ENCODE measurements around the gene MYL10.

DNA sequence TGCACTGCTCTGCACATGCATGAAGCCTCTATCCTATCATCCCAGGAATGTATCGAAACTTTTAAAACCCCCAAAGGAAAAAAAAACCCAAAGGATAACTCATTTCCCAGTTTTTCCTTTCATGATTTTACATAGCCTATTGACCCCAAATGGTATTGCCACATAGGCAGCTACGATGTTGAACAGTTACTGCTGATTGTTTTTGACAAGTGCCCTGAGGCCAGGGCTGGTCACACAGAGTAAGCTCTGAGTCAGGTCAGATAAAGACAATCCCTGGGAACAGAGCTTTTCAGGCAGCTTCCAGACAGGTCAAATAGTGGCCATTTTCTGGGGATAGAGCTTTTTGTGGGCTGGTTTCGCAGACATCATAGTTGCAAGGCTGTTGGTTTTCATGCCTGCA, 52.1 kb downstream of the MYL10 start:
- TF ChIP-seq YY1 (IDR thresholded peaks at IDR 0.05; ENCODE audit: low read depth) (no peak), JUND (IDR thresholded peaks at IDR 0.05) (no peak), FOXM1 (IDR thresholded peaks at IDR 0.05; ENCODE audit: low read depth) (no peak), NRF1 (IDR thresholded peaks at IDR 0.05; ENCODE audit: low read depth, low read length) (no peak), EP300 (IDR thresholded peaks at IDR 0.05; ENCODE audit: borderline replicate concordance in 1 of 2, low read depth in 1 of 2, low read length in 1 of 2) (no peak), POLR2AphosphoS5 (IDR thresholded peaks at IDR 0.05; ENCODE audit: low read depth, low read length) (no peak), SMC3 (IDR thresholded peaks at IDR 0.05; ENCODE audit: low read depth, low read length) (no peak), RAD21 (IDR thresholded peaks at IDR 0.05; ENCODE audit: low read length) (no peak)
- TF ChIP-seq, protein P1, sequence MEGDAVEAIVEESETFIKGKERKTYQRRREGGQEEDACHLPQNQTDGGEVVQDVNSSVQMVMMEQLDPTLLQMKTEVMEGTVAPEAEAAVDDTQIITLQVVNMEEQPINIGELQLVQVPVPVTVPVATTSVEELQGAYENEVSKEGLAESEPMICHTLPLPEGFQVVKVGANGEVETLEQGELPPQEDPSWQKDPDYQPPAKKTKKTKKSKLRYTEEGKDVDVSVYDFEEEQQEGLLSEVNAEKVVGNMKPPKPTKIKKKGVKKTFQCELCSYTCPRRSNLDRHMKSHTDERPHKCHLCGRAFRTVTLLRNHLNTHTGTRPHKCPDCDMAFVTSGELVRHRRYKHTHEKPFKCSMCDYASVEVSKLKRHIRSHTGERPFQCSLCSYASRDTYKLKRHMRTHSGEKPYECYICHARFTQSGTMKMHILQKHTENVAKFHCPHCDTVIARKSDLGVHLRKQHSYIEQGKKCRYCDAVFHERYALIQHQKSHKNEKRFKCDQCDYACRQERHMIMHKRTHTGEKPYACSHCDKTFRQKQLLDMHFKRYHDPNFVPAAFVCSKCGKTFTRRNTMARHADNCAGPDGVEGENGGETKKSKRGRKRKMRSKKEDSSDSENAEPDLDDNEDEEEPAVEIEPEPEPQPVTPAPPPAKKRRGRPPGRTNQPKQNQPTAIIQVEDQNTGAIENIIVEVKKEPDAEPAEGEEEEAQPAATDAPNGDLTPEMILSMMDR (IDR thresholded peaks at IDR 0.05) = no peak
- TF ChIP-seq, protein P2, sequence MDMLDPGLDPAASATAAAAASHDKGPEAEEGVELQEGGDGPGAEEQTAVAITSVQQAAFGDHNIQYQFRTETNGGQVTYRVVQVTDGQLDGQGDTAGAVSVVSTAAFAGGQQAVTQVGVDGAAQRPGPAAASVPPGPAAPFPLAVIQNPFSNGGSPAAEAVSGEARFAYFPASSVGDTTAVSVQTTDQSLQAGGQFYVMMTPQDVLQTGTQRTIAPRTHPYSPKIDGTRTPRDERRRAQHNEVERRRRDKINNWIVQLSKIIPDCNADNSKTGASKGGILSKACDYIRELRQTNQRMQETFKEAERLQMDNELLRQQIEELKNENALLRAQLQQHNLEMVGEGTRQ (IDR thresholded peaks at IDR 0.05; ENCODE audit: borderline replicate concordance, low read depth, low read length) = no peak
- TF ChIP-seq, protein P3, sequence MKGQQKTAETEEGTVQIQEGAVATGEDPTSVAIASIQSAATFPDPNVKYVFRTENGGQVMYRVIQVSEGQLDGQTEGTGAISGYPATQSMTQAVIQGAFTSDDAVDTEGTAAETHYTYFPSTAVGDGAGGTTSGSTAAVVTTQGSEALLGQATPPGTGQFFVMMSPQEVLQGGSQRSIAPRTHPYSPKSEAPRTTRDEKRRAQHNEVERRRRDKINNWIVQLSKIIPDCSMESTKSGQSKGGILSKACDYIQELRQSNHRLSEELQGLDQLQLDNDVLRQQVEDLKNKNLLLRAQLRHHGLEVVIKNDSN (IDR thresholded peaks at IDR 0.05; ENCODE audit: borderline replicate concordance, low read depth) = no peak
